Measurements from ENCODE around the gene ZWILCH. TPM values are rescaled to one million over a fixed set of nuclear protein-coding genes. Genes with fewer than 3 reads are reported as not detected.

Gene ZWILCH
- polyA plus RNA-seq, result 15.6 to 34.9 TPM (median 17.8 TPM) in 3 replicates
- 13.9 TPM for polyA plus RNA-seq (2011; ENCODE audit: low read depth)
- 11.6 and 19.9 TPM in 2 replicates for polyA plus RNA-seq (2011; cell fraction: cytosol; rRNA removed)
- polyA plus RNA-seq (2011; cell fraction: nucleus; rRNA removed), result 16.0 and 17.3 TPM in 2 replicates
- polyA plus RNA-seq (2012; ENCODE audit: low replicate concordance), result 4.2 and 15.4 TPM in 2 replicates
- 7.3 to 33.6 TPM (median 7.8 TPM) in 3 replicates for polyA minus RNA-seq
- polyA minus RNA-seq (2011; cell fraction: cytosol; rRNA and poly(A)+ RNA removed), result 10.0 TPM
- polyA minus RNA-seq (2011; cell fraction: nucleus; rRNA and poly(A)+ RNA removed), result 7.5 and 16.2 TPM in 2 replicates

DNA sequence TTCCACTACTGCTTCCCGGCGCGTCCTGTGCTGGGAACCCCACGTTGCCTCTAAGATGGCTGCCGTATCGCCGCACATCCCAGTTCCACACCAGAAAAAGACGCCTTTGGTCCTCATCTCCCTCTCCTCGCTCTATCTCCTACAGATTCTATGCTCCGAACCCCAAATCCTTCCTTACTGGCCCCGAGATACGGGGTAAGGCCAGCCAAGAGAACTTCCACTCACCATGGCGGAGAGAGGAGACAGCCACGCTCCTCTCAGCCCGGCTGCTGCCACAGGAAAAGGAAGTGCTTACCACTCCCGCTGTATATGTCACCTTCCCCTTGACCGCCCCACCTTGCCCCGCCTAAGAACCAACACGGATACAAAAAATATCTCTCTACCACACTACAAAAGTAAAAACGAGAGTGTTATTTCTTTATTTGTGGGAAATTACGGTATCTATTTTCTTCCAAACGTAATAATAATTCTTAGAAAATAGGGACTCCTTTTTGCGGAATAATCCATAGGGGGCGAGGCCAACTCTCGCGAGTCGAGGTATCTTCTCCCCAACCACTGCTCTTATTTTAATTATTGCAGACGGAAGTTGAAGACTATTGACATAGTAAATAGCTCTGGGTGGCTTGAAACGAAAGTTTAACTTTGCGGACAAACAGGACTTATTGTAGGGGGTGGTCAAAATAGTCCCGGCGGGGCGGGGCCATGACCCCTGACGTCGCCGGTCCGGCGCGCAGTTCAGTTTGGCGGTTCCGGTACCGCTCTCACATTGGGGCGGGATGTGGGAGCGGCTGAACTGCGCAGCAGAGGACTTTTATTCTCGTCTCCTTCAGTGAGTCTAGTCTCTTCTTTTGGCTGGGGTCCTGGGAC is at the start of gene ZWILCH, which contains the start of gene RPL4:
ZWILCH (plus strand) TSS at position 764 of the 867 bp plus-strand sequence; CDS start at position 777, 13 bp downstream.
RPL4 (minus strand) TSS at position 293 of the 867 bp plus-strand sequence; CDS start at position 228, 65 bp downstream.
- dilution Hi-C loops (cut with MboI; ENCODE audit: extremely low pct_ligation_motif_present, low sequenced_read_pairs), result no loop called here
- DNase-seq (ENCODE audit: low read depth, low spot score), result no peak
- H4K20me1 ChIP-seq (ENCODE audit: control insufficient read depth, extremely low read depth, insufficient read depth, low read length), result peaks cover 12% of the 10 kb centered on the region
- peak within 1 kb of the TSS; percentile 99 for H3K27ac ChIP-seq (ENCODE audit: control insufficient read depth, insufficient read depth, low read length)
- H3K9ac ChIP-seq (ENCODE audit: control insufficient read depth, extremely low read depth, insufficient read depth, low read length), result peak within 1 kb of the TSS; percentile 98
- no peaks in the 10 kb centered on the region for H3K27me3 ChIP-seq (ENCODE audit: control insufficient read depth, extremely low read depth, insufficient read depth, low read length)
- peaks cover 76% of the 10 kb centered on the region for H3K79me2 ChIP-seq (ENCODE audit: control insufficient read depth, insufficient read depth, low read length)
- peak within 1 kb of the TSS; percentile 94 for H2AFZ ChIP-seq (ENCODE audit: control insufficient read depth, low read length)
- H3K9me3 ChIP-seq (ENCODE audit: control insufficient read depth, low read depth, low read length), result no peaks in the 10 kb centered on the region
- peak within 1 kb of the TSS; percentile 92 for H3K4me2 ChIP-seq (ENCODE audit: control insufficient read depth, extremely low read depth, insufficient read depth, low read depth, low read length)
- H3K4me1 ChIP-seq (ENCODE audit: control insufficient read depth, extremely low read depth, insufficient read depth, low read length), result peaks cover 17% of the 10 kb centered on the region
- no peaks in the 10 kb centered on the region for H3K9me1 ChIP-seq (ENCODE audit: control insufficient read depth, extremely low read depth, insufficient read depth, low read length)
- no peak for FAIRE-seq
- H3K4me3 ChIP-seq (ENCODE audit: control insufficient read depth in 2 of 3, extremely low read depth in 1 of 3, insufficient read depth in 2 of 3, low read depth in 1 of 3, low read length in 3 of 3), result peak within 1 kb of the TSS; percentile 89 to 99 (median 98)
- peaks cover 20 to 30% of the 10 kb centered on the region in 2 experiments for H3K36me3 ChIP-seq (ENCODE audit: control insufficient read depth in 2 of 2, extremely low read depth in 1 of 2, insufficient read depth in 2 of 2, low read length in 2 of 2)
- no peak for TF ChIP-seq EZH2 (IDR thresholded peaks at IDR 0.05; ENCODE audit: low read length)
- TF ChIP-seq, protein P1, sequence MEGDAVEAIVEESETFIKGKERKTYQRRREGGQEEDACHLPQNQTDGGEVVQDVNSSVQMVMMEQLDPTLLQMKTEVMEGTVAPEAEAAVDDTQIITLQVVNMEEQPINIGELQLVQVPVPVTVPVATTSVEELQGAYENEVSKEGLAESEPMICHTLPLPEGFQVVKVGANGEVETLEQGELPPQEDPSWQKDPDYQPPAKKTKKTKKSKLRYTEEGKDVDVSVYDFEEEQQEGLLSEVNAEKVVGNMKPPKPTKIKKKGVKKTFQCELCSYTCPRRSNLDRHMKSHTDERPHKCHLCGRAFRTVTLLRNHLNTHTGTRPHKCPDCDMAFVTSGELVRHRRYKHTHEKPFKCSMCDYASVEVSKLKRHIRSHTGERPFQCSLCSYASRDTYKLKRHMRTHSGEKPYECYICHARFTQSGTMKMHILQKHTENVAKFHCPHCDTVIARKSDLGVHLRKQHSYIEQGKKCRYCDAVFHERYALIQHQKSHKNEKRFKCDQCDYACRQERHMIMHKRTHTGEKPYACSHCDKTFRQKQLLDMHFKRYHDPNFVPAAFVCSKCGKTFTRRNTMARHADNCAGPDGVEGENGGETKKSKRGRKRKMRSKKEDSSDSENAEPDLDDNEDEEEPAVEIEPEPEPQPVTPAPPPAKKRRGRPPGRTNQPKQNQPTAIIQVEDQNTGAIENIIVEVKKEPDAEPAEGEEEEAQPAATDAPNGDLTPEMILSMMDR (optimal IDR thresholded peaks at IDR 0.05 in 1 of 3, IDR thresholded peaks at IDR 0.05 in 1 of 3, conservative IDR thresholded peaks at IDR 0.05 in 1 of 3; ENCODE audit: extremely low read depth in 1 of 3, insufficient read depth in 2 of 3, low read length in 3 of 3), result no peak

DNA sequence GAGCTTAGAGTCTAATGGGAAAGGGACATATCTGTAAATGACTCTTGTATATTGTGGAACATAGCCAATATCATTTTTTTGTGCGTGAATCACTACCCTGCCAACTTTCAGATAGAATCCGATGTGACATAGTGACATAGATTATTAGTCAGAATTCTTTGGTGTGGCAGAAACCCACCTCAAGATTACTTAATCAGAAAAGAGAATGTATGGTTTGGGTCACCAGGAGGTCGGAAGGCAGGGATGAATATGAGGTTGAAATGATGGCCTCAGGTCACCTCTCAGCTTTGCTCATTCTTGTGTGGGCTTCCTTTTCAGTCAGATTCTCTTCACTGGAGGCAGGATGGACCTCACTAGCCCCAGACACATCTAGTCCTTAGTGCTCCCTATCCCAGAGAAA is 48.9 kb upstream of the ZWILCH start:
- dilution Hi-C loops (cut with MboI; ENCODE audit: extremely low pct_ligation_motif_present, low sequenced_read_pairs), result no loop called here
- no peaks in the 10 kb centered on the region for H3K27me3 ChIP-seq (ENCODE audit: control insufficient read depth, extremely low read depth, insufficient read depth, low read length)
- H3K36me3 ChIP-seq (ENCODE audit: control insufficient read depth in 2 of 2, extremely low read depth in 1 of 2, insufficient read depth in 2 of 2, low read length in 2 of 2), result peaks cover 0 to 15% of the 10 kb centered on the region in 2 experiments
- TF ChIP-seq, protein P1 (optimal IDR thresholded peaks at IDR 0.05 in 1 of 3, IDR thresholded peaks at IDR 0.05 in 1 of 3, conservative IDR thresholded peaks at IDR 0.05 in 1 of 3; ENCODE audit: extremely low read depth in 1 of 3, insufficient read depth in 2 of 3, low read length in 3 of 3), result no peak
- TF ChIP-seq EZH2 (IDR thresholded peaks at IDR 0.05; ENCODE audit: low read length), result no peak
- no peak overlapping the region for H3K4me2 ChIP-seq (ENCODE audit: control insufficient read depth, extremely low read depth, insufficient read depth, low read depth, low read length)
- no peaks in the 10 kb centered on the region for H4K20me1 ChIP-seq (ENCODE audit: control insufficient read depth, extremely low read depth, insufficient read depth, low read length)
- FAIRE-seq (no peak), DNase-seq (ENCODE audit: low read depth, low spot score) (no peak)
- H3K27ac ChIP-seq (ENCODE audit: control insufficient read depth, insufficient read depth, low read length), result no peak overlapping the region
- H2AFZ ChIP-seq (ENCODE audit: control insufficient read depth, low read length), result no peak overlapping the region
- no peak overlapping the region for H3K4me3 ChIP-seq (ENCODE audit: control insufficient read depth in 2 of 3, extremely low read depth in 1 of 3, insufficient read depth in 2 of 3, low read depth in 1 of 3, low read length in 3 of 3)
- peaks cover 29% of the 10 kb centered on the region for H3K4me1 ChIP-seq (ENCODE audit: control insufficient read depth, extremely low read depth, insufficient read depth, low read length)
- no peaks in the 10 kb centered on the region for H3K9me3 ChIP-seq (ENCODE audit: control insufficient read depth, low read depth, low read length)
- H3K9me1 ChIP-seq (ENCODE audit: control insufficient read depth, extremely low read depth, insufficient read depth, low read length), result no peaks in the 10 kb centered on the region
- no peak overlapping the region for H3K9ac ChIP-seq (ENCODE audit: control insufficient read depth, extremely low read depth, insufficient read depth, low read length)
- H3K79me2 ChIP-seq (ENCODE audit: control insufficient read depth, insufficient read depth, low read length), result peaks cover 10% of the 10 kb centered on the region
